K562 (cell line): ENCODE data around the gene SACM1L. TPM values are rescaled to one million over a fixed set of nuclear protein-coding genes. Genes with fewer than 3 reads are reported as not detected.

Experiments
- ATAC-seq: fragments of 200-7000 bp; cut with Tn5 transposase; 3 replicates; pipeline ENCODE4 v1.9.1; 2020; ENCODE audit warnings: moderate library complexity
- BruUV-seq: library from RNA; stranded (reverse); fragments of 400-500 nt; replicated peaks from 2 replicates; lab custom pipeline; 2021; lab: Mats Ljungman, UMichigan
- CTCF ChIA-PET: fragments of 300-600 bp; formaldehyde crosslinking; extraction: SDS; loops from one replicate; lab custom pipeline; 2021; ENCODE audit warnings: low intra/inter-chr PET ratio; lab: Yijun Ruan, JAX
- POLR2A ChIA-PET: fragments of 300-600, 350-650 bp; sonication (Branson Sonifier 250); formaldehyde crosslinking; extraction: SDS; loops from one replicate; lab custom pipeline; 2021; ENCODE audit warnings: antibody characterized with exemption, inconsistent platforms; lab: Yijun Ruan, JAX
- DNase-seq, 4 experiments: peaks; one replicate each; pipeline versions ENCODE4 v3.0.0 to v3.0.0-alpha.2; 2011 to 2018; ENCODE audit warnings: low spot score in 3 of 4, mixed read lengths in 3 of 4; ENCODE audit errors: extremely low read depth in 1 of 4
- FAIRE-seq: peaks from 2 replicates; lab custom pipeline; 2011; peaks lifted over from hg19 to GRCh38; lab: Jason Lieb, UNC
- H2AFZ ChIP-seq: 2 replicates; pipeline ENCODE4 v1.6.0; 2011; ENCODE audit warnings: low read depth, low read length, control low read depth, inconsistent platforms
- H3K27ac ChIP-seq: fragments of 200-600 bp; 3 replicates; pipeline ENCODE4 v1.8.0; 2011; ENCODE audit warnings: low read depth, mild to moderate bottlenecking, control low read depth, inconsistent platforms, low read length, moderate library complexity, mixed read lengths; ENCODE audit errors: extremely low read depth
- H3K27me3 ChIP-seq, 2 experiments: fragments of 300-600 bp in 1 of 2; 2 replicates in 1 of 2; 3 replicates in 1 of 2; pipeline versions ENCODE4 v1.6.0 to v1.8.0; 2011; ENCODE audit warnings: inconsistent platforms in 2 of 2, low read length in 2 of 2, mild to moderate bottlenecking in 1 of 2, mixed read lengths in 1 of 2, moderate library complexity in 1 of 2; ENCODE audit not compliant: control insufficient read depth in 2 of 2, insufficient read depth in 2 of 2
- H3K36me3 ChIP-seq: fragments of 300-600 bp; 3 replicates; pipeline ENCODE4 v1.8.0; 2011; ENCODE audit warnings: mild to moderate bottlenecking, low read length, inconsistent platforms; ENCODE audit not compliant: control insufficient read depth, insufficient read depth
- H3K4me1 ChIP-seq, 2 experiments: fragments of 200-600 bp in 1 of 2; replicated peaks in 1 of 2; 2 replicates in 1 of 2; 3 replicates in 1 of 2; pipeline versions ENCODE4 v1.5.1 to v1.8.0; 2011; ENCODE audit warnings: inconsistent platforms in 2 of 2, low read length in 2 of 2, mild to moderate bottlenecking in 1 of 2, mixed read lengths in 1 of 2, moderate library complexity in 1 of 2; ENCODE audit not compliant: control insufficient read depth in 2 of 2, insufficient read depth in 2 of 2
- H3K4me2 ChIP-seq: 2 replicates; pipeline ENCODE4 v1.6.1; 2011; ENCODE audit warnings: low read length, control low read depth, inconsistent platforms, mixed read lengths; ENCODE audit not compliant: insufficient read depth
- H3K4me3 ChIP-seq: fragments of 200-600 bp; sonication (generic), shearing (Covaris generic); 2 replicates; pipeline ENCODE4 v1.5.1; 2016; ENCODE audit warnings: control low read depth, inconsistent platforms
- H3K79me2 ChIP-seq: fragments of 200-600 bp; 3 replicates; pipeline ENCODE4 v1.8.0; 2011; ENCODE audit warnings: low read length, inconsistent platforms; ENCODE audit not compliant: control insufficient read depth, insufficient read depth
- H3K9ac ChIP-seq, 2 experiments: 2 replicates each; pipeline versions ENCODE4 v1.6.0 to v1.6.1; 2011; ENCODE audit warnings: low read depth in 2 of 2, low read length in 2 of 2, control low read depth in 1 of 2, inconsistent platforms in 1 of 2, mild to moderate bottlenecking in 1 of 2, mixed read lengths in 1 of 2; ENCODE audit not compliant: insufficient read depth in 1 of 2
- H3K9me1 ChIP-seq: one replicate; pipeline ENCODE4 v1.6.0; 2011; ENCODE audit warnings: inconsistent platforms, mild to moderate bottlenecking, low read length, moderate library complexity; ENCODE audit not compliant: control insufficient read depth, insufficient read depth
- H3K9me3 ChIP-seq: replicated peaks from 2 replicates; pipeline ENCODE4 v1.5.1; 2011; ENCODE audit warnings: low read depth, low read length, inconsistent platforms; ENCODE audit not compliant: control insufficient read depth, insufficient read depth
- H4K20me1 ChIP-seq: replicated peaks from 2 replicates; pipeline ENCODE4 v1.6.1; 2011; ENCODE audit warnings: low read length, inconsistent platforms, mixed read lengths; ENCODE audit not compliant: control insufficient read depth, insufficient read depth
- ATF4 ChIP-seq: fragments of 450-650 bp; formaldehyde crosslinking; IDR thresholded peaks from 2 replicates; pipeline ENCODE4 v1.4.0; 2022; ENCODE audit warnings: mild to moderate bottlenecking, moderate library complexity
- BRCA1 ChIP-seq, 2 experiments: fragments of 450-650 bp in 1 of 2; sonication (generic) in 1 of 2; formaldehyde crosslinking in 1 of 2; IDR thresholded peaks; 2 replicates each; pipeline versions ENCODE4 v1.5.0 to v1.6.1; 2017 to 2020; ENCODE audit warnings: mild to moderate bottlenecking in 1 of 2, missing genetic modification reagents in 1 of 2
- POLR2G ChIP-seq: fragments of 200-400 bp; formaldehyde crosslinking; IDR thresholded peaks from 2 replicates; pipeline ENCODE4 v1.6.1; 2017; ENCODE audit warnings: low read depth, mild to moderate bottlenecking, antibody characterized with exemption, low read length, moderate library complexity
- WGBS: fragments of 100-300 bp; shearing (Covaris generic); methylation state at CpG from one replicate; pipeline ENCODE4 v1.1.6; 2016; ENCODE audit warnings: low coverage, mixed read lengths; ENCODE audit not compliant: insufficient coverage; ENCODE audit errors: missing lambda C conversion rate; 5-methylcytosine and 5-hydroxymethylcytosine counted together
- in situ Hi-C: fragments of 300-500 bp; cut with MboI; formaldehyde crosslinking; loops from 4 replicates; pipeline ENCODE4 v1.15.0; 2018; ENCODE audit warnings: inconsistent platforms, mixed read lengths
- intact Hi-C: fragments of 100-400 bp; cut with micrococcal nuclease; formaldehyde crosslinking; loops from 2 replicates; pipeline ENCODE4 v1.14.2; 2022
- polyA plus RNA-seq, 8 experiments: library from polyadenylated mRNA; depleted of rRNA in 4 of 8; stranded (reverse) in 5 of 8; unstranded in 3 of 8; fragments of >200 nt; fragmentation: Nextera tagmentation in 2 of 8; fragmentation: Illumina TruSeq in 1 of 8; extraction: Ambion mirVana in 2 of 8; extraction: Trizol in 1 of 8; gene quantifications; 2 replicates each; pipeline versions ENCODE4 v1.2.1 to v1.2.3, GENCODE V29; 2011 to 2014; ENCODE audit warnings: inconsistent platforms in 1 of 8, missing spikeins in 1 of 8
- total RNA-seq, 7 experiments: library from RNA; depleted of rRNA in 6 of 7; stranded (reverse); fragments of >200 nt in 6 of 7; fragmentation: Illumina TruSeq in 2 of 7; extraction: Trizol in 2 of 7; gene quantifications; 2 replicates each; pipeline versions ENCODE4 v1.2.1 to v1.2.3, GENCODE V29; 2011 to 2021; ENCODE audit warnings: low replicate concordance in 1 of 7

The SACM1L gene
- total and polyA plus RNA-seq, 9 of the 15 experiments (the other 6 are each of a cell fraction or from before 2014, with no cell fraction given) = 25.7 to 67.2 (median 40.3) TPM

GRCh38 chr3:45748068-45748467 is 58.9 kb downstream of the SACM1L start:
- no peaks in the 10 kb centered on the region for H4K20me1 ChIP-seq
- intact Hi-C loops = no loop called here
- no peak overlapping the region for H3K4me2 ChIP-seq
- H3K79me2 ChIP-seq = no peaks in the 10 kb centered on the region
- TF ChIP-seq POLR2G (peak; percentile 46; the same call in 1 of the 2 replicates), BRCA1 (IDR thresholded peaks at IDR 0.05) (no peak), BRCA1 (CRISPR knock-in tag; IDR thresholded peaks at IDR 0.05) (0 out of 2 replicates have a peak, but pooled peaks have one; percentile 37), ATF4 (CRISPR knock-in tag) (no peak)
- H3K9me3 ChIP-seq = no peaks in the 10 kb centered on the region
- POLR2A ChIA-PET = interaction anchor here (0.6 to 1.6 kb wide), 3 partner anchors 18 to 247 kb away, joined by 3 to 4 read pairs (median 3); no protein-coding TSS in a partner anchor
- FAIRE-seq (no peak), DNase-seq (no peak), ATAC-seq (no peak)
- no peak overlapping the region for H3K9ac ChIP-seq
- H3K9me1 ChIP-seq = no peaks in the 10 kb centered on the region
- no peak overlapping the region for H3K27ac ChIP-seq
- H3K4me3 ChIP-seq = no peak overlapping the region
- CTCF ChIA-PET = no interaction called here
- peaks cover 0 to 4% of the 10 kb centered on the region in 2 experiments; a peak in 1 of 5 replicates for H3K4me1 ChIP-seq
- H2AFZ ChIP-seq = no peak overlapping the region
- in situ Hi-C loops = no loop called here
- peaks cover 22% of the 10 kb centered on the region for H3K36me3 ChIP-seq
- peaks cover 8 to 12% of the 10 kb centered on the region in 2 experiments; a peak in 3 of 5 replicates for H3K27me3 ChIP-seq
- BruUV-seq = no TSS peak
- 93% methylated on average over 8 of the region's 8 CpGs for WGBS
